OCI-M2 (cell line): ENCODE data around the gene SNAPC5.
"Not testable (repeated sequence)": the region's sequence is repeated elsewhere in the genome, so short reads cannot be mapped to it uniquely, and the experiment has no call there.

Source experiments
- DNase-seq: peaks from one replicate; lab custom pipeline; 2025; ENCODE audit not compliant: unreplicated experiment; lab: John Stamatoyannopoulos, UW

SNAPC5 gene

GRCh38 chr15:66497502-66498455 is at the start of gene SNAPC5:
TSS of gene SNAPC5 (minus strand) at chr15:66497762. CDS start at chr15:66497731, 31 bp downstream.
- DNase-seq = peak; percentile 75

- no peak for DNase-seq
These were observed 47.7 kb upstream of the SNAPC5 start for GRCh38 chr15:66545255-66545654.

GRCh38 chr15:66542896-66543295 is 45.3 kb upstream of the SNAPC5 start:
- no peak for DNase-seq

GRCh38 chr15:66535056-66535455 is 37.5 kb upstream of the SNAPC5 start:
- no peak for DNase-seq

- no peak for DNase-seq
These were observed 27.3 kb upstream of the SNAPC5 start for GRCh38 chr15:66524838-66525237.

- DNase-seq = no peak
These were observed 26.4 kb upstream of the SNAPC5 start for GRCh38 chr15:66523926-66524325.

GRCh38 chr15:66515901-66516322 is 18.4 kb upstream of the SNAPC5 start:
- DNase-seq = no peak

- no peak for DNase-seq
These were observed 17.0 kb upstream of the SNAPC5 start for GRCh38 chr15:66514586-66514985.

- no peak for DNase-seq
These were observed 10.8 kb upstream of the SNAPC5 start for GRCh38 chr15:66508293-66508883.

- DNase-seq = no peak
These were observed 8.3 kb upstream of the SNAPC5 start for GRCh38 chr15:66505818-66506217.

- DNase-seq = no peak
These were observed 7.9 kb upstream of the SNAPC5 start for GRCh38 chr15:66505430-66505811.

- DNase-seq = peak; percentile 37
These were observed 7.2 kb upstream of the SNAPC5 start, which contains the start of the genes RPL4 and ZWILCH for GRCh38 chr15:66504563-66505429. TSS of gene RPL4 (minus strand) at chr15:66504855. CDS start at chr15:66504790, 65 bp downstream. TSS of gene ZWILCH (plus strand) at chr15:66505326. CDS start at chr15:66505339, 13 bp downstream.

GRCh38 chr15:66503780-66504562 is 6.4 kb upstream of the SNAPC5 start:
- no peak for DNase-seq

GRCh38 chr15:66503041-66503648 is 5.6 kb upstream of the SNAPC5 start:
- DNase-seq = not testable (repeated sequence)

- no peak for DNase-seq
These were observed 4.9 kb upstream of the SNAPC5 start for GRCh38 chr15:66502491-66502890.

- not testable (repeated sequence) for DNase-seq
These were observed 2.8 kb upstream of the SNAPC5 start for GRCh38 chr15:66500346-66500745.

- no peak for DNase-seq
These were observed 1.2 kb upstream of the SNAPC5 start for GRCh38 chr15:66498501-66499386.

GRCh38 chr15:66496951-66497501 is 536 bp downstream of the SNAPC5 start:
- no peak for DNase-seq

GRCh38 chr15:66494262-66494661 is 3.3 kb downstream of the SNAPC5 start:
- DNase-seq = no peak
